Measurements from ENCODE around the gene TCEAL8.
"Not testable (repeated sequence)": the region's sequence is repeated elsewhere in the genome, so short reads cannot be mapped to it uniquely, and the experiment has no call there.

Gene TCEAL8, protein sequence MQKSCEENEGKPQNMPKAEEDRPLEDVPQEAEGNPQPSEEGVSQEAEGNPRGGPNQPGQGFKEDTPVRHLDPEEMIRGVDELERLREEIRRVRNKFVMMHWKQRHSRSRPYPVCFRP

GRCh38 chrX:103254921-103255493 lies at the start of gene TCEAL8:
Gene TCEAL8, minus strand, starts transcription at chrX:103255155. Its CDS starts 1,176 bp downstream, at chrX:103253979.
- DNase-seq (ENCODE audit: low read depth), result peak; percentile 21

DNA sequence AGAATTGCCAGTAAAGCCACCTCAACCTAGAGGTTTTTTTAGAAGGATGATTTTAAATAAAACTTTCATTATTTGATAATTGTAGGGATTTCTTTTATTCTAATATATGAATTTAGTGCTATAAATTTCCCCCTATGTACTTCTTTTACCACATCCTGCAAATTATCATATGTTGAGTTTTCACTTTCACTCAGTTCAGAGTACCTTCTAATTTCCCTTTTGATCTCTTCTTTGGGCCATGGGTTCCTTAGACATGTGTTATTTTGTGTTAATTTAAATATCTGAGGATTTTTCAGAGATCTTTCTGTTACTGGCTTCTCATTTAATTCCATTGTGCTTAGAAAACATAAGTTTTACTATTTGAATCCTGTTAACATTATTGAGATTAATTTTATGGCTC lies 49.8 kb upstream of the TCEAL8 start:
- no peak for DNase-seq (ENCODE audit: low read depth)

GRCh38 chrX:103293118-103293517 lies 38.2 kb upstream of the TCEAL8 start:
- no peak for DNase-seq (ENCODE audit: low read depth)

DNA sequence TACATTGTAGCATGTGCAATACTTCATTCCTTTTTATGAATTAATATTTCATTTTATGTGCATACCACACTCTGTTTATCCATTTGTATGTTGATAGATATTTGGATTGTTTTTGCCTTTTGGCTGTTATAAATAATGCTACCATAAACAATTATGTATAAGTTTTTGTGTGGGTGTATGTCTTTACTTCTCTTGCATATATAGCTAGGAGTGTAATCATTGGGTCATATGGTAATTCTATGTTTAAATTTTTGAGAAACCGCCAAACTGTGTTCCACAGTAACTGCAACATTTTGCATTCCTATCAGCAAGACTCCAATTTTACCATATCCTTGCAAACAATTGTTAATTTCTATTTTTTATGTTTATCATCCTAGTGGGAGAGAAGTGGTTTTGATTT lies 24.7 kb upstream of the TCEAL8 start:
- no peak for DNase-seq (ENCODE audit: low read depth)

- no peak for DNase-seq (ENCODE audit: low read depth)
Observed at GRCh38 chrX:103276581-103277002, 21.6 kb upstream of the TCEAL8 start, which contains the start of gene TCEAL5. Gene TCEAL5, minus strand, starts transcription at chrX:103276750. Its CDS starts 2,187 bp downstream, at chrX:103274563.

- DNase-seq (ENCODE audit: low read depth), result no peak
Observed at GRCh38 chrX:103275947-103276567, 21.1 kb upstream of the TCEAL8 start.

GRCh38 chrX:103274284-103274683 lies 19.3 kb upstream of the TCEAL8 start:
- DNase-seq (ENCODE audit: low read depth), result no peak

- no peak for DNase-seq (ENCODE audit: low read depth)
Observed at GRCh38 chrX:103258275-103258674, 3.3 kb upstream of the TCEAL8 start.

GRCh38 chrX:103256651-103257050 lies 1.7 kb upstream of the TCEAL8 start:
- DNase-seq (ENCODE audit: low read depth), result no peak

DNA sequence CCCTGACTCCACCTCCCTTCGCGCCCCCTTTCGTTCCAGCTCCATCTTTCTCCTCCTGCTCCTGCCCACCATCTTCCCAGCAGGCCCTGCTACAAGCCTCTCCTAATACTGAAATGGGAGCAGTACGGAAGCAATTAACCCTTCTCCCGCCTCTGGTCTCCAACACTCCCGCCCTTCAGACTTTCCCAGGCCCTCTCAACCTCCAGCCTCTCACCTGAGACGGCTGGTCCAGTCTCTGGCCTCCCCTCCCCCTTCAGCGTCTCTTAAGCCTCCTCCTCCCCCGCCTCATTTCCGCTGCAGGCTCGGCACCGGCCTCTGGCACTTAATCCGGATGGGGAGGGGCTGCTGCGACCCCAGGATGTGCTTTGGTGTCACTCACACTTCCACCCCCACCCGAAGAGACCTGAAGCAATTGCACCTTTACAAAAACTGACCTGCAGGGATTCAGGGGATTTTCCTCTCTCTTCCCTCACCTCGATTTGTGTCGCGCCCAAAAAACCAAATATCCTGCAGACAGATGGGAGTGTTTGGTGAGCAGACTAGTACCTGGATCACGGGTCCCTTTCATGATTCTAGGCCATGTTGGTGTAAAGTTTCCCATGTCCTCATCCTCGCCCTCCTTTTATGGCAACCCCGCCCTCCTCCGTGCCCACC lies 657 bp downstream of the TCEAL8 start:
- no peak for DNase-seq (ENCODE audit: low read depth)

DNA sequence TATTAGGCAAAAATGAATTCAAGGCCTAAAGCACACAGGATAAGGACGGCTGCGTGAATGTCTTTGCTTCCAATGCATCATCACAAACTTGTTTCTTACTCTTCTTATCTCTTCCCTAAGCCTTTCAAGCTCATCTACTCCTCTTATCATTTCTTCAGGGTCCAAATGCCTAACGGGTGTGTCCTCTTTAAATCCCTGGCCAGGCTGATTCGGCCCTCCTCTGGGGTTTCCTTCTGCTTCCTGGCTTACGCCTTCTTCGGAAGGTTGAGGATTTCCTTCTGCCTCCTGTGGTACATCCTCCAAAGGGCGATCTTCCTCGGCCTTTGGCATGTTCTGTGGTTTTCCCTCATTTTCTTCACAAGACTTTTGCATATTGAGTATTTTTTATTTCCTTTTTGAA lies 1.3 kb downstream of the TCEAL8 start:
- no peak for DNase-seq (ENCODE audit: low read depth)

GRCh38 chrX:103250977-103251376 lies 4.0 kb downstream of the TCEAL8 start:
- DNase-seq (ENCODE audit: low read depth), result no peak

DNA sequence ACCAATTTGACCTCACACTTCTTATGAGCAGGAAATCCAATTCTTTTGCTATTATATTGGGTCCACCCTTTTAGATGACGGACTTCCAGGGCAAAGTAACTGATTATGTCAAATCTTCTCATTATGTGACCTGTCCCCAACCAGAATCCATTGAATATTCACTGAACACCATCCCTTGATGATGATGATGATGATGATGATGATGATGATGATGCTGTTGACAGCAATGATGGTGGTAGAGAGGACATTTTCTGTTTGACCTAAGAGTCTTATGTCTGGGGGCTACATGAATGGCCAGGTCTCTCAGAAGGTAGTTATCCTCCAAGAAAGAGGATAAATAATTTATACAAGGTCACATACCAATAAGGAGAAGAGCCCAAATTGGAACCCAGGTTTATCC lies 5.2 kb downstream of the TCEAL8 start:
- no peak for DNase-seq (ENCODE audit: low read depth)

- no peak for DNase-seq (ENCODE audit: low read depth)
Observed at GRCh38 chrX:103248553-103248952, 6.4 kb downstream of the TCEAL8 start.

DNA sequence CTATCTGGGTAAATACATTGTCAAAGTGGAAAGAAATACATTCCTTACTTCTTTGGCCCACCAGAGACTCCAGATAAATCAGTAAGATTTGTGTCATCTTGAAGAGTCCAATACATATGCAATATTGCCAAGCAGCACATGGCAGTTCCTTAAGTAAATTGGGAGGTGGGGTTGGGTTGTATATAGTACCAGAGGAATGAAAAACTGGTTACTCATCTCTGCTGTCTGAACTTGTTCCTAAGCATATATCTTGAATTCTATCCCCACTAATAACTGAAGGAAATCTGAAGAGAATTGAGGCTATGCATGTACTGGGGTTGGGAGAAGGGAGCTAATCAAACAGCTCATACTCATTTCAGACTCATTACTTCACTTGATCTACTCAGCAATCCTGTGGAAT lies 14.8 kb downstream of the TCEAL8 start:
- DNase-seq (ENCODE audit: low read depth), result no peak

DNA sequence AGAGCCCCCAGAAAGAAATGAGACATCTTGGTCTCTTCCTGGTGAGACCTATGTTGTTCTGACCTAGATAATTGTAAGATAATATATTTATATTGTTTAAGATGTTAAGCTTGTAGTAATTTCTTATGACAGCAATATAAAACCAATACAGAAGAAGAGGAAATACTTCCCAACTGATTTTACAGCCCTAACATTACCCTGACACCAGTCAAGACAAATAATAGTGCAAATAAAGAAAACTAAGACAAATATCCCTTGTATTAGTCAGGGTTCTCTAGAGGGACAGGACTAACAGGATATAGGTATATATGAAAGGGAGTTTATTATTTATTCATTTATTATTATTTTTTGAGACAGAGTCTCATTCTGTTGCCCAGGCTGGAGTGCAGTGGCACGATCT lies 18.7 kb downstream of the TCEAL8 start:
- no peak for DNase-seq (ENCODE audit: low read depth)

DNA sequence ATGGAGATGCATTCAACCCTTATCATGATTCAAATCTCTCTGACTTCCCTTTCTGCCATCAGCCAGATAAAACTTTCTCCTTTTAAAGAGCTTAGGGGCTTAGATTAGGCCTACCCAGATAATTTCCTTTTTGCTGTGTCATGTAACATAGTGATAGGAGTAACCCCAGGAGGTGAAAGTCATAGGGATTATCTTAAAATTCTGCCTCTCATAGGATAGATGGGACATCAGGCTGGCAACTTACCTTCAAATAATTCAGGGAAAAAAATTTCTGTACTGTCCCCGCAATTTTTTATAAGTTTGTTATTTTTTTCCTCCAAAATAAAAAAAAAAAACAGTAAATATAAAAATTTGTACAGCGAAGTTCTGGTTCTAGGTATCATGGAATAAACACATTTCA lies 19.3 kb downstream of the TCEAL8 start:
- not testable (repeated sequence) for DNase-seq (ENCODE audit: low read depth)

- no peak for DNase-seq (ENCODE audit: low read depth)
Observed at GRCh38 chrX:103234869-103235268, 20.1 kb downstream of the TCEAL8 start.

DNA sequence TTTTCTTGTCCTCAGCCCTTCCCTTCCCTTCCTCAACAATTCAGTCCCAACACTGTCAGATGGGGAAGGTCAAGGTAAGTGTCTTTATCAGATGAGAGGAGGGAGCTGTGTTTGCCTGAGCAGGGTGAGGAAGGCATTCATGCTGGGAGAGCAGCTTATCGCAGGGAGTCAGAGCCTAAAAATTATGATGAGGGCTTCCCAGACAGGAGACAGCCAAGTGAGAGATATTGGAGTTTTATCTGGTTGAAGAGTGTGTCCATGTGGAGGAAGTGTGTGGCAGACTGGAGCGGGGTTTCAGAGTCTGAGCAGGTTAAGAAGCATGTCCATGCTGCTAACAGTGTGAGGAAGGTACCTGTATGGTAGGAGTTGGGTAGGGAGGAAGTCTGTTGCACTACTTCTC lies 21.7 kb downstream of the TCEAL8 start:
- DNase-seq (ENCODE audit: low read depth), result no peak

- DNase-seq (ENCODE audit: low read depth), result not testable (repeated sequence)
Observed at GRCh38 chrX:103225918-103226317, 29.0 kb downstream of the TCEAL8 start.

- DNase-seq (ENCODE audit: low read depth), result no peak
Observed at GRCh38 chrX:103220511-103221323, 34.2 kb downstream of the TCEAL8 start.

GRCh38 chrX:103215425-103215991 lies 39.4 kb downstream of the TCEAL8 start:
- DNase-seq (ENCODE audit: low read depth), result no peak

Data from stimulated activated CD8-positive, alpha-beta memory T cell treated with anti-CD3 and anti-CD28 coated beads, Interleukin-7, amount 100 ng/mL, for 24 hours (primary cell).